HG02798 (cell line): ENCODE data around the gene ASB1.
"Not testable (repeated sequence)": the region's sequence is repeated elsewhere in the genome, so short reads cannot be mapped to it uniquely, and the experiment has no call there.

Source experiments
- ATAC-seq: cut with Tn5 transposase; IDR thresholded peaks from one replicate; pipeline ENCODE4 v1.9.1; 2021; ENCODE audit warnings: mild to moderate bottlenecking; ENCODE audit not compliant: unreplicated experiment, poor library complexity

The ASB1 gene

DNA sequence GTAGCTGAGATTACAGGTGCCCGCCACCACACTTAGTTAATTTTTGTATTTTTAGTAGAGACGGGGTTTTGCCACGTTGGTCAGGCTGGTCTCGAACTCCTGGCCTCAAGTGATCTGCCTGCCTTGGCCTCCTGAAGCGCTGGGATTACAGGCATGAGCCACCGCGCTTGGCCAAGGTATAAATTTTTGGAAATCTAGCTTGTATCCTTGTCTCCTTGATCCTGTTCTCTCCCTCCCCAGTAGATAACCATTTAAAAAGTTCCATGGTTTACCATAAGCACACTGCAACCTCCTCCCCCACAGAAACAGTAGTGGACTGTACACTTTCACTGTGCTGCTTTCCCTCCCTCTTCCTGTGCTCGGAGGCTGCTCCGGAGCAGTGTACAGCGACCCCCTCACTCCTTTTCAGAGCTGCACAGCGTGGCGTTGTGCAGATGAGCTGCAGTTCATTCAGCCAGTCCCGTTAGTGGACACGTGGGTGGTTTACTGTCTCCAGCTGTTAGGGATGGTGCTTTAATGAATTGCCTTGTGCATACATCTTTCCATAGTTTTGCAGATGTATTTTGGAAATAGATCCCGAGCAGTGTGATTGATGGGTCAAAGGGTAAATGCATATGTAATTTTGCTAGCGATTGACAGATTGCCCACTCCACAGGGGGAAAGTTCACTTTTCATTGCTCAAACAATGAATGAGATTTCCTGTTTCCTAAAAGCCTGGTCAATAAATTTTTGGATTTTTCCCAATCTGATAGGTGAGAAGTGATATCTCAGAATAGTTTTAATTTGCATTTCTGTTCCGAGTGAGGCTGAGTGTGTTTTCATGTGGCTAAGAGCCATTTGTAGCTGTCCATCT, 14.8 kb downstream of the ASB1 start:
- no peak for ATAC-seq

DNA sequence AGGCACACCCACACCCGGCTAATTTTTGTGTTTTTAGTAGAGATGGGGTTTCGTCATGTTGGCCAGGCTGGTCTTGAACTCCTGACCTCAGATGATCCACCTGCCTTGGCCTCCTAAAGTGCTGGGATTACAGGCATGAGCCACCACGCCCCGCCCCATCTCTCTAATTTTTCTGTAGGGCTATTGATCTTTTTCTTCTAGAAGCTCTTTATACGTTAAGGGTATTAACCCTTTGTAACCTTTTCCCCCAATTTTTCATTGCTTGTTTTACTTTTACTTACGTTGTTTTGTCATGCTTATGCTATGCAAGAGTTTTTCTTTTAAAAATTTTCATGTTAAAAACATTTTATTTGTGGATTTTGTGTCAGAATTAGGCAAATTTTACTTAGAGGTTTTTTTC, 15.5 kb downstream of the ASB1 start:
- not testable (repeated sequence) for ATAC-seq

DNA sequence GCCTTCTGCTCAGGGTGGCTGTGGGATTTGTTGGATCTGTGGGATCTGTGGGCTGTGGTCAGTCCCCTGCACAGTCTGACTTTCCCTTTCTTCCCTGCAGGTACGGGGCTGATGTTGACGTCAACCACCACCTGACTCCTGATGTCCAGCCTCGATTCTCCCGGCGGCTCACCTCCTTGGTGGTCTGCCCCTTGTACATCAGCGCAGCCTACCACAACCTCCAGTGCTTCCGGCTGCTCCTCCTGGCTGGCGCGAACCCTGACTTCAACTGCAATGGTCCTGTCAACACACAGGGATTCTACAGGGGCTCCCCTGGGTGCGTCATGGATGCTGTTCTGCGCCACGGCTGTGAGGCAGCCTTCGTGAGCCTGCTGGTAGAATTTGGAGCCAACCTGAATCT, 17.5 kb downstream of the ASB1 start:
- no peak for ATAC-seq

DNA sequence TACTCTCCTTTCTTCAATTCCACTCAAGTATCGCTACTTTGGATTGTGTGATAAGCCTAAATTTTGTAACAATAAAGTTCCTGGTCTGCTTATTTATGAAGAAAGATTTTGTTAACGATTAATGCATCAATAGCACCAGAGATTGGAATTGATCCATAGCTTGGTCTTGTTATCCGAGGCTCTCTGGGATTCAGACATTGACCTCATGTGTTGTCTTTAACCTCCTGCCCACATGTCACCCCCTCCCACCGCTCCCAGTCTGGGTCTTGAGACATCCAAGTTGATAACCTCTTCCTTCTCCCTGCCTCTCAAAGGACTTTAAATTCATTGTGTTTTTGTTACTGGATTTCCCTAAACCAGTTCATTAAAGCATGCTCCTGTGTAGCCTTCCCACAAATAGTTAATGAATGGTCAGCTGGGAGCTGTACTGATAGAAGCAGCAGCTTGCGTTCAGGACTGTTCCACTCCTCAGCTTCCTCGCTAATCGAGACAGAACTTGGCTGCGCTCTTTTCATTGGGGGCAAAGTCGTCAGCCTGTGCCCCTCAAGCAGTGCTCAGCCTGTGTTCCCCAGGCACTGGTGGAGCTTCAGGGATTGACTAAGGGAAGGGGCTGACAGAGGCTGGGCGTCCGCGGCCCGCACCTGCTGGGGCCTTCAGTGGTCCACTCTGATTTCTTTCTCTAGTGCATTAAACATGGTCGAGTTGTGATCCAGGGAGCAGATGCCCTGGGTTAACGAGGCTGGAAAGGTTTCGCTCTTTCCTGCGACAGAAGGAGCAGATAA, 18.9 kb downstream of the ASB1 start:
- ATAC-seq, result no peak

- no peak for ATAC-seq
These were observed 19.6 kb downstream of the ASB1 start for GRCh38 chr2:238446371-238446770.

GRCh38 chr2:238448031-238448955, 21.6 kb downstream of the ASB1 start:
- ATAC-seq, result no peak

DNA sequence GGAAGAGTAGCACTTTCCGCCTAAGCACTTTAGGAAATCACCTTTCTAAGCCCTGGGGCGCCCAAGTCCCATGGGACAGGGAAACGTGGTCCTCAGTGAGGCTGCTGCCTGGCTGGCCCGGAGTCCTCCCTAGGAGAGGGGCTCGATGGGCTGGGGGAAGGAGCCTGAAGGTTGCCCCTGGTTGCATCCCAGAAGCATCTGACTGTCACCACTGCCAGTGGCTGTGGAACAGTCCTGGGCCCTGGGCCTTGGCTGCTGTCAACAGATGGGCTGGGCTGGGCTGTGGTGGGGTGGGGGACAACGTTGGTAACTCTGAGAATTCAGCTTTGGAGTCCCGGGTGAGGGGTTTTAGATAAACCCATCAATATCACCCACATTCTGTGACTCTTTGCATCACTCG, 22.5 kb downstream of the ASB1 start:
- no peak for ATAC-seq

DNA sequence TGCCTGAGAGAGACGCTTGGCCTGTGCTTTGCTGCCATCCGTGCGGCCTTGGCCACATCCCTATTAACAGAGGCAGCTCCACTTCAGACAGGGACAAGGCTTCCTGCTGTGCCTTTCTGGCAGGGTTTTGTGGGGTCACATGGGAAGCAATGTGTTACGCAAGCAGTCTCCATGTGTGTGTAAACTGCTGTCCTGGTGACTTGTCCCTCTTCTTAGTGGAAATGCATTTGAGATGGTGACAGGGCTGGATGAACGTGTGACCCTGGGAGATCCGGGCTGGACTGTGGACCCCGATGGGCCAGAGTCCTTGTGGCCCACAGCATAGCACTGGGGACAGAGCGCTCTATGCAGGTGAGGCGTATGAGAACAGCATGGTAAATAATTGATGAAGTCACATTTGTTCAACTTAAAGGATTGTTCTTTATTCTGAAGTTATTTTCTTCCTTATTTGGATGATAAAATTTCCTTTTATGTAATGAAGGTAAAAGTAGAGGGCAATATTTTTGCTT, 23.2 kb downstream of the ASB1 start:
- no peak for ATAC-seq

- ATAC-seq, result no peak
These were observed 23.7 kb downstream of the ASB1 start for GRCh38 chr2:238450440-238450861.

DNA sequence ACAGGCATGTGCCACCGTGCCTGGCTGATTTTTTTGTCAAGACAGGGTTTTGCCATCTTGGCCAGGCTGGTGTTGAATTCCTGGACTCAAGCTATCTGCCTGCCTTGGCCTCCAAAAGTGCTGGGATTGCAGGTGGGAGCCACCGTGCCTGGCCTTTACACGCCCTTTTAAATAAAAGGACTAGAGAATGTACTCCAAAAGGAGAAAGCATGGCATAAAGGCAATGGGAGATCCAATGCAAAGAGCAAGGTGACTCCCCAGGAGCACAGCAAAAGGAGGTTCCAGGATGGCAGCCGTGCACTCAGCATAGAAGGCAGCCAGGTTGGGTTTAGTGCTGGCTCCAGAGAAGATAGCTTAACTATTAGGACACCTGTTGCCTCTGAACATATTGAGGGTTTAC, 27.1 kb downstream of the ASB1 start:
- no peak for ATAC-seq

DNA sequence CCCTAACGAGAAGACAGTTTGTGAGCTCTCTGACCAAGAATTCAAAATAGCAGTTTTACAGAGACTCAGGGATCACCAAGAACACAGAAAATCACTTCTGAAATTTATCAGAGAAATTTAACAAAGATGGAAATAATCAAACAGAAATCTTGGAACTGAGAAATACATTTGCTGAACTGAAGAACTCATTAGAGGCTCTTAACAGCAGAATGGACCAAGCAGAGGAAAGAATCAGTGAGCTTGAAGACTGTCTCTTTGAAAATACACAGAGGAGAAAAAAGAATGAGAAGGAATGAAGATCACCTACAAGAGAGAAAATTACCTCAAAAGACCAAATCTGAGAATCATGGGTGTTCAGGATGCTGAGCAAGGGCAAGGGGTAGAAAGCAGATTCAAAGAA, 29.7 kb downstream of the ASB1 start:
- ATAC-seq, result no peak

- ATAC-seq, result no peak
These were observed 30.5 kb downstream of the ASB1 start for GRCh38 chr2:238456970-238457926.

DNA sequence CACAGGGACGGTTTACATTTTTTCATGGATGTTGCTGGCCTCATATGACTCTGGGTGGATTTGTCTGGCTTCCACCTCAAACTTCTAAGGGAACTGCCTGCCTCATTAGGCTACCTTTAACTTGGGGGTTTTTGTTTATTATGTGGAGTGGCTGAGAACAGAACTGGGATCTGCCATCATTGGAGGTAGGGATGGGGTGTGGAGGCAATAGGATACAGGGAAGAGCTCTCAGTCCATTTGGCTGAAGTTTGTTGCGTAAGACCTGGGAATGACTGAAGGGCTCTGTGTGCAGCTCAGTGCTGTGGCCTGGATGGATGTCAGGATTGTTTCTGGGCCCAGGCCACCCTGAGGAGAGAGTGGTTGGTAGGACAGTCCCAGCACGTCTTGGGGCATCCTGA, 31.2 kb downstream of the ASB1 start:
- ATAC-seq, result no peak

GRCh38 chr2:238458651-238459050, 31.9 kb downstream of the ASB1 start:
- no peak for ATAC-seq

GRCh38 chr2:238459081-238459629, 32.4 kb downstream of the ASB1 start:
- ATAC-seq, result no peak

DNA sequence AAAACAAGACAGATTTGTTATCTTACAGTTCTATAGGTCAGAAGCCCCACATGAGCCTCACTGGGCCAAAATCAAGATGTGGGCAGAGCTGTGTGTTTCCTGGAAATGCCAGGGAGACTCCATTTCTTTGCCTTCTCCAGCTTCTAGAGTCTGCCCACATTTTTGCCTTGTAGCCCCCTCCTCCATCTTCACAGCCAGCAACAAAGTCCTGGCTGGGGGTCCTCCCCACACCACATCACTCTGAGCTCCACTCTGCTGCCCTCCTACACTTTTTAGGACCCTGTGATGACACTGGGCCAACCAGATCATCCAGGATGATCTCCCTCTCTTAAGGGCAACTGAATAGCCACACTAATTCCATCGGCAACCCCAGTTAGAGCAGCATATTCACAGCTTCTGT, 34.3 kb downstream of the ASB1 start:
- ATAC-seq, result no peak

DNA sequence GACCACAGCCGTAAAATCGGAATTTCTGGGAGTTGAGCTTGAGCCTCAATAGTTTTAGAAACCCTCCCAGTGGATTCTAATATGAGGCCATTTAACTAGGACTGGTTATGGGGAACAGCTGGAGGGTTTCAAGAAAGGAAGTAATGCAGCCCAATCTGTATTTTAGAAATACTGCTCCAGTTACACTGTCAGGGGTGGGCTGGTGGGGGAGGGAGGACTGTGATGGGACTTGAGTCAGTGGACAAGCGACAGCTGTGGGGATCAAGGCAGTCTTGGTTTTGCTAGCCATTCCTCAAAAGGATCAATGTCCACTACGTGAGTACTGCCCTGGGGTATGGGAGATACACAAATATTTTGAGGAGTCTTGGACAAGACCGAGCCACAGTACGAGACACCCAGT, 34.8 kb downstream of the ASB1 start:
- ATAC-seq, result no peak

- no peak for ATAC-seq
These were observed 35.2 kb downstream of the ASB1 start for GRCh38 chr2:238461916-238462315.

DNA sequence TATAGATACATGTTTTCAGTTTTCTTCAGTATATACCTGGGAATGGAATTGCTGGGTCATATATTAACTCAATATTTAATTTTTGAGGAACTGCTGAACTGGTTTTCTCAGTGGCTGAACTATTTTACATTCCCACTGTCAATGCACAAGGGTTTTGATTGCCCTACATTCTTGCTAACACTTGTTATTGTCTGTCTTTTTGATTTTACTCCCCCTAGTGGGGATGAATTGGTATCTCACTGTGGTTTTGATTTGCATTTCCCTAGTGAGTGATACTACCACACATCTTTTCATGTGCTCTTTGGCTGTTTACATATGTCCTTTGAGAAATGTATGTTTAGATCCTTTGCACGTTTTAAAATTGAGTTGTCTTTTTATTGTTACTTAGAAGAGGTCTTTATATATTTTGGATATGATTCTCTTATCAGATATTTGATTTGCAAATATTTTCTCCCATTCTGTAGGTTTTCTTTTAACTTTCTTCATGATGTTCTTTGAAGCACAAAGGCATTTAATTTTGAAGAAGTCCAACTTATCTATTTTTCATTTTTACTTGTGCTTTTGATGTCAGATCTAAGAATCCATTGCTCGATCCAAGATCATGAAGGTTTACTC, 36.2 kb downstream of the ASB1 start:
- no peak for ATAC-seq
